ENCODE results near the gene SARM1. TPM values are rescaled to one million over a fixed set of nuclear protein-coding genes. Genes with fewer than 3 reads are reported as not detected.

The SARM1 gene
- total RNA-seq, 4 donors from 2014 or later, result 5.3 to 24.4 (median 17.2) TPM

DNA sequence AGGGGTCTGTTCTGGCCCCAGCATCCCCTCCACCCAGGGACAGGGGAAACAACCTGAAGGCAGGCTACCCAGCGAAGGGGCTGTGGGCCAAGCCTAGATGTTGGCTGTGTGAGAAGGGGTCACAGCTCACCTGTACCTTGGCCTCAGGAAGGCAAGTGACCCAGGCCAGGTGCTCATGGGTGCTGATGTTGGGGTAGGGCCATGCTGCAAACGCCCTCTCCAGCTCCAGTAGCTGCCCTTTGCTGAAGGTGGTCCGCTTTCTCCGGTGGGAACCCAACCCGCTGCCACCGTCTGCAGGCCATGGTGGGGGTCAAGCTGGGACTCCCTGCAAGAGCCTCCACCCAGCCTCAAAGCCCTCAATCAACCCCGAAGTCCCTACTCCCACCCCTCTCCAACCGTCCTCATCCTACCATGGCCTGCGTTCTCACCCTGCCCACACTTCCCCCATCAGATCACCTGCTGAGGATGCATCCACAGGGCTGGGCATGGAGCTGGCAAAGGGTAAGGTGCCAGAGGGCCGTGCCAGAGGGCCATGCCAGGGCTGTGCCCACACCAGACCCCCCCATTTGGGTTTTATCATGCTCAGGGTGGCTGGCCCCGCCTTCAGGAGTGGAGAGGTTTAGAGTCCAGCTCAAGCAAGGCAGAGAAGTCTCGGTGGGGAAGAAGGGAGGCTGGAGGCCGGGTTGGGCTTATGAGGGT, 6.7 kb upstream of the SARM1 start, which contains the start of gene SEBOX:
Gene SEBOX, minus strand, starts transcription at position 535 of the 699 bp plus-strand sequence. Its CDS starts 48 bp downstream, at position 487.
- intact Hi-C loops (cut with DNase I; ENCODE audit: low total_unique reads), result no loop called here

DNA sequence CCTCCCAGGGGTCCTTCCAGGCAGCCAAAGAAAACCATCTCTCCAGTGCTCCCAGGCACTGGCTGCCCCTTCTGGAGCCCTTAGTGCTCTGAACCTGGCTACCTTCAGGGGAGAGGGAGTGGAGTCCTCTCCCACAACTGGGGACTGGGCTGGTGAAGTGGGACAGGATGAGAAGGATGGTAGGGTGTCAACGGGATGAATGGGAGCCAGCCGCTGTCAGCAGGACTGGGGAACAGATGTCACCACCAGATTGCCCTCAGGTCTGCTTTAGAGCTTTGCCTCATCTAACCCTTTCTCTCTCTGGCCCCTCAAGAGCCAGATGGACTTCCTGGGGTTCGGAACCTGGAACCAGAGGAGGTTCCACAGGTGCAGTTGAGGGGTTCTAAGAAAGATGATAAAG, 6.0 kb upstream of the SARM1 start:
- H3K27me3 ChIP-seq, result no peaks in the 10 kb centered on the region
- no peak overlapping the region for H3K27ac ChIP-seq
- no peaks in the 10 kb centered on the region for H3K4me1 ChIP-seq
- DNase-seq, result no peak
- intact Hi-C loops (cut with DNase I; ENCODE audit: low total_unique reads), result no loop called here
- no peak for TF ChIP-seq POLR2A (IDR thresholded peaks at IDR 0.05)
- TF ChIP-seq, protein P1, sequence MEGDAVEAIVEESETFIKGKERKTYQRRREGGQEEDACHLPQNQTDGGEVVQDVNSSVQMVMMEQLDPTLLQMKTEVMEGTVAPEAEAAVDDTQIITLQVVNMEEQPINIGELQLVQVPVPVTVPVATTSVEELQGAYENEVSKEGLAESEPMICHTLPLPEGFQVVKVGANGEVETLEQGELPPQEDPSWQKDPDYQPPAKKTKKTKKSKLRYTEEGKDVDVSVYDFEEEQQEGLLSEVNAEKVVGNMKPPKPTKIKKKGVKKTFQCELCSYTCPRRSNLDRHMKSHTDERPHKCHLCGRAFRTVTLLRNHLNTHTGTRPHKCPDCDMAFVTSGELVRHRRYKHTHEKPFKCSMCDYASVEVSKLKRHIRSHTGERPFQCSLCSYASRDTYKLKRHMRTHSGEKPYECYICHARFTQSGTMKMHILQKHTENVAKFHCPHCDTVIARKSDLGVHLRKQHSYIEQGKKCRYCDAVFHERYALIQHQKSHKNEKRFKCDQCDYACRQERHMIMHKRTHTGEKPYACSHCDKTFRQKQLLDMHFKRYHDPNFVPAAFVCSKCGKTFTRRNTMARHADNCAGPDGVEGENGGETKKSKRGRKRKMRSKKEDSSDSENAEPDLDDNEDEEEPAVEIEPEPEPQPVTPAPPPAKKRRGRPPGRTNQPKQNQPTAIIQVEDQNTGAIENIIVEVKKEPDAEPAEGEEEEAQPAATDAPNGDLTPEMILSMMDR (IDR thresholded peaks at IDR 0.05), result no peak
- H3K36me3 ChIP-seq, result no peaks in the 10 kb centered on the region
- no peaks in the 10 kb centered on the region for H3K9me3 ChIP-seq
- H3K4me3 ChIP-seq, result no peak overlapping the region

More for the DNA sequence above, 6.7 kb upstream of the SARM1 start, which contains the start of gene SEBOX:
- Histone ChIP-seq H3K36me3 (no peaks in the 10 kb centered on the region), H3K9me3 (no peaks in the 10 kb centered on the region), H3K4me3 (no peak within 1 kb of the TSS), H3K27me3 (no peaks in the 10 kb centered on the region), H3K27ac (no peak within 1 kb of the TSS), H3K4me1 (no peaks in the 10 kb centered on the region)
- no peak for TF ChIP-seq POLR2A (IDR thresholded peaks at IDR 0.05)
- TF ChIP-seq, protein P1 (IDR thresholded peaks at IDR 0.05), result no peak
- DNase-seq, result no peak

- Histone ChIP-seq H3K4me3 (no peak overlapping the region), H3K27ac (no peak overlapping the region), H3K36me3 (no peaks in the 10 kb centered on the region), H3K9me3 (no peaks in the 10 kb centered on the region), H3K4me1 (no peaks in the 10 kb centered on the region), H3K27me3 (no peaks in the 10 kb centered on the region)
- TF ChIP-seq, protein P1 (IDR thresholded peaks at IDR 0.05), result no peak
- TF ChIP-seq POLR2A (IDR thresholded peaks at IDR 0.05), result no peak
- no peak for DNase-seq
- intact Hi-C loops (cut with DNase I; ENCODE audit: low total_unique reads), result no loop called here
Observed at GRCh38 chr17:28366605-28367004, 4.9 kb upstream of the SARM1 start.

GRCh38 chr17:28367641-28368305, 3.7 kb upstream of the SARM1 start:
- intact Hi-C loops (cut with DNase I; ENCODE audit: low total_unique reads), result no loop called here

More at GRCh38 chr17:28367641-28368305, 3.7 kb upstream of the SARM1 start:
- DNase-seq, result no peak
- Histone ChIP-seq H3K4me1 (peaks cover 0 to 1% of the 10 kb centered on the region in 2 donors), H3K4me3 (no peak overlapping the region), H3K9me3 (no peaks in the 10 kb centered on the region), H3K27me3 (no peaks in the 10 kb centered on the region), H3K27ac (no peak overlapping the region), H3K36me3 (no peaks in the 10 kb centered on the region)
- TF ChIP-seq POLR2A (IDR thresholded peaks at IDR 0.05), result no peak
- TF ChIP-seq, protein P1 (IDR thresholded peaks at IDR 0.05), result no peak
